ENCODE results near the gene SRC. TPM values are rescaled to one million over a fixed set of nuclear protein-coding genes. Genes with fewer than 3 reads are reported as not detected.

SRC gene
- total RNA-seq, 4 donors from 2014 or later: 21.8 to 30.9 (median 25.1) TPM

DNA sequence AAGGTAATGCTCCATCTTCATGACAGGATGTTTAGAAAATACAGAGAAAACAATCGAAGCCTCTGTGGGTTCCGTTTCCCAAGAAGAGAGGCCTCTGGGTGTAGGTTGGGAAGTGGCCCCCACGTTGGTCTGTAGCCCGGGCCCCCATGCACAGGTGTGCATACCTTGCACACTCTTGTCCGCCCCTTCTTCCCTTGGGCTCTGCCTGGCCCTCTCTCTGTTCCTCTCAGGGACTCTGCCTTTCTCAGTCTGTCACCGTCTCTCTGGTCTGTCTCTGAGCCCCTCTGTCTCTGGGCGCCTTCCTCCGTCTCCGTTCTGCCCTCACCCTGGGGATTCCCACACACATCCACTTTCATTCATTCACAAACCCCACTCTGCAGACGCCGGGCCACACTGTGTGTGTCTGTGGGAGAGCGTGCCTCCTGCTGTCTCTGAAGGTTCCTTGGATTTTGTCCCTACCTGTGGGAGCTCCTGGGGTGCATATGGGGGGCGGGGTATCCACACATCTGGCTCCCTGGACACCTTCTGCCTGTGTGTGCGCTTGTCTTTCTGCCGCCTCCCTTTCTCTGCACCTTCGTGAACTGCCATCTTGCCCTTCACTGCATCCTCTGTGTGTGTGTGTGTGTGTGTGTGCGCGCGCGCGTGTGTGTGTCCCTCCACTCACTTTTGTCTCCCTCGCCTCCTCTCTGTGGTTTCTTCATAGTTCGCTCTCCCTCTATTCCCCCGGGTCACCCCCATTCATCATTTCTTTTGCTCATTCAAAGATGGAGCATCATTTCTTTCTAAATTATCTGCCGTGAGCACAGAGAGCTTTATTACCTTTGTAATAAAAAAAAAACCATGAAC lies 75.3 kb downstream of the SRC start:
- DNase-seq (ENCODE audit: low spot score in 2 of 2): no peak
- no peak overlapping the region for H3K4me3 ChIP-seq (ENCODE audit: low read depth, poor library complexity, severe bottlenecking)
- WGBS, 2 donors: 69 to 73% methylated on average over 25 of the region's 25 CpGs
- TF ChIP-seq, protein P1, sequence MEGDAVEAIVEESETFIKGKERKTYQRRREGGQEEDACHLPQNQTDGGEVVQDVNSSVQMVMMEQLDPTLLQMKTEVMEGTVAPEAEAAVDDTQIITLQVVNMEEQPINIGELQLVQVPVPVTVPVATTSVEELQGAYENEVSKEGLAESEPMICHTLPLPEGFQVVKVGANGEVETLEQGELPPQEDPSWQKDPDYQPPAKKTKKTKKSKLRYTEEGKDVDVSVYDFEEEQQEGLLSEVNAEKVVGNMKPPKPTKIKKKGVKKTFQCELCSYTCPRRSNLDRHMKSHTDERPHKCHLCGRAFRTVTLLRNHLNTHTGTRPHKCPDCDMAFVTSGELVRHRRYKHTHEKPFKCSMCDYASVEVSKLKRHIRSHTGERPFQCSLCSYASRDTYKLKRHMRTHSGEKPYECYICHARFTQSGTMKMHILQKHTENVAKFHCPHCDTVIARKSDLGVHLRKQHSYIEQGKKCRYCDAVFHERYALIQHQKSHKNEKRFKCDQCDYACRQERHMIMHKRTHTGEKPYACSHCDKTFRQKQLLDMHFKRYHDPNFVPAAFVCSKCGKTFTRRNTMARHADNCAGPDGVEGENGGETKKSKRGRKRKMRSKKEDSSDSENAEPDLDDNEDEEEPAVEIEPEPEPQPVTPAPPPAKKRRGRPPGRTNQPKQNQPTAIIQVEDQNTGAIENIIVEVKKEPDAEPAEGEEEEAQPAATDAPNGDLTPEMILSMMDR (IDR thresholded peaks at IDR 0.05): no peak
- TF ChIP-seq POLR2A (IDR thresholded peaks at IDR 0.05): no peak
- intact Hi-C loops (cut with DNase I; ENCODE audit: low total_unique reads): no loop called here

DNA sequence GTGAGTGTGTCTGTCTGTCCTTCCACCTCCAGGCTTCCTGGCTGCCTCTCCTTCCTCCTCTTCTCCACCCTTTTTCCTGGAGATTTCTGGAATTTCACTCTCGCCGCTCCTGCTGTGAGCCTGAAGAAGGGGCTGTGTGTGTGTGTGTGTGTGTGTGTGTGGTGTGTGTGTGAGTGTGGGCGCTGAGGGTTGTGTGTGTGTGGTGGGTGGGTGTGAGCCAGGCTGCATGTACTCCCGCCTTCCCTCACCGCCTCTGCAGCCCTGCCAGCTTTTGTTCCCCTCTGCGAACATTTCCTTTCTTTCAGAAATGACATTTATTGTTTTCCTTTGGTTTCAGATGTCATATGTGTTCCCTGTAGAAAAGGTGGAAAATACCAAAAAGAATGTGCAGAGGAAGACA lies 76.0 kb downstream of the SRC start:
- 22 to 29% methylated on average over 6 of the region's 6 CpGs for WGBS, 2 donors
- TF ChIP-seq, protein P1 (IDR thresholded peaks at IDR 0.05): no peak
- TF ChIP-seq POLR2A (IDR thresholded peaks at IDR 0.05): no peak
- intact Hi-C loops (cut with DNase I; ENCODE audit: low total_unique reads): no loop called here
- DNase-seq (ENCODE audit: low spot score in 2 of 2): no peak
- no peak overlapping the region for H3K4me3 ChIP-seq (ENCODE audit: low read depth, poor library complexity, severe bottlenecking)

DNA sequence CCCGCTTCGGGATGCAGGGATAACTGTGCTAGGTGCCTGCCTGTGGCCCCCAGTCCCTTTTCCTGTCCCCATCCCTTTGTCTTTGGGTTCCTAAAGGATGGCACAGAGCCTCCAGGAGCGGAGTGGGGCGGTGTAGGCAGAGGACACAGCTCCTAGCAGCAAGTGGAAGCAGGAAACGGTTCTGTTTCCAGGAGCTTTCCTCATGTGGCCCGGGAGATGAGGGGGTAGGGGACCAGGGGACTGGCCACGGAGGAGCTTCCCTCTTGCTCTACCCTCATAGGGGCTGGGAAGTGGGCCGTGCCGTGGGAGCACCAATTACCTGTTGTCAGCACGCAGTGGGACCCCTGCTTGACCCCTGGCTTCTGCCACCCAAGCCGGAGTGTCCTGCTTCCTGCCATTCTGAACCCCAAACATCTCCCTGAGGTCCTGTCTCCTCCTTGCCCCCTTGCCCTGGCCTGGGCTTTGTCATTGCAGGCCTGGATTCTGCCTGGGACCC lies 76.9 kb downstream of the SRC start:
- no peak for DNase-seq (ENCODE audit: low spot score in 2 of 2)
- intact Hi-C loops (cut with DNase I; ENCODE audit: low total_unique reads): no loop called here
- no peak overlapping the region for H3K4me3 ChIP-seq (ENCODE audit: low read depth, poor library complexity, severe bottlenecking)
- 65 to 69% methylated on average over 11 of the region's 11 CpGs for WGBS, 2 donors
- TF ChIP-seq, protein P1 (IDR thresholded peaks at IDR 0.05): no peak
- TF ChIP-seq POLR2A (IDR thresholded peaks at IDR 0.05): no peak

DNA sequence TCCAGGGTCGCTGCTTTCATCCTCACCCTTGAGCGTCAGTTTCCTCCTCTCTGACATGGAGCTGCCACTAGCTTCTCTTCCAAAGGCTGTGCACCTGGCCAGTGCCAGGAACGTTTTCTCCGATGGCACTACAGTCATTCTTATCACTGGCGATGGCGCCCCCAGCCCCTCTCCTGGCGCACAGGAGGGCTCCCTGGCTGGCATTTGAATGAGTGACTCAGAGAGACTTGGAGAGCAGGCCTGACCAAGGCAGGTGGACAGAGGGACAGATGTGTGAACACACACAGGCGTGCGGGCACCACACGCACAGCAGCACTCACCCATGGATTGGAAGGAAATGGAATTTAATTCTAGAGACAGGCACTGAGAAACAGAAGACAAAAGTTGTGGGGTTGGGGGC lies 77.6 kb downstream of the SRC start:
- TF ChIP-seq POLR2A (IDR thresholded peaks at IDR 0.05): no peak
- TF ChIP-seq, protein P1 (IDR thresholded peaks at IDR 0.05): no peak
- no peak overlapping the region for H3K4me3 ChIP-seq (ENCODE audit: low read depth, poor library complexity, severe bottlenecking)
- no peak for DNase-seq (ENCODE audit: low spot score in 2 of 2)
- intact Hi-C loops (cut with DNase I; ENCODE audit: low total_unique reads): no loop called here
- WGBS, 2 donors: 86 to 92% methylated on average over 10 of the region's 10 CpGs

DNA sequence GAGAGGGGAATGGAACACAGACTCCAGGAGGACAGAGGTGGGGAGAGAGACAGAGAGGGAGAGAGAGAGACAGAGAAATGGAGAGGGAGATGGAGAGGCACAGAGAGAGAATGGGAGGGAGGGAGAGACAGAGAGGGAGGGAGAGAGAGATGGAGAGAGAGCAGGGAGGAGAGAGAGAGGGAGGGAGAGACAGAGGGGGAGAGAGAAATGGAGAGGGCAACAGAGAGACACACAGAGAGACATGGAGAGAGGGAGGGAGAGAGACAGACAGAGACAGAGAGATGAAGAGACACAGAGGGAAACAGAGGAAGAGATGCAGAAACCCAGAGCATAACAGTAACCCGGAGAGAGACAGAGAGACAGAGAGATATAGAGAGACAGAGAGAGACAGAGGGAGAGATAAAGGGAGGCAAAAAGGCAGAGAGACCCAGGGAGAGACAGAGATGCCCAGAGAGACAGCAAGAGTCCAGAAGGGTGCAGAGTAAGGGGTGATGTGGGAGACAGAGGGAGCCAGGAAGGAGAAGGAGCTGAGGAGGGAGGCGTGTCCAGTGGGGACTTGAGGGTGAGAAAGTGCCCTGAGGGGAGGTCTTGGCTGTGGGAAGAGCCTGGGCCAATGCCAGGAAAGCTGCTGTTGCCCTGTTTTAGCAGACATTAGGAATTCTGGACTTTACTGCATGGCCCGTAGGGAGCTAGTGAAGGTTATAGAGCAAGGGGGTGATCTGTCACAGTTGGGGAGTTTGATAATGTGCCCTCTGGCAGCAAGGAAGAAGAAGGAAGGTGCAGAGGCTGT lies 78.3 kb downstream of the SRC start:
- DNase-seq (ENCODE audit: low spot score in 2 of 2): no peak
- intact Hi-C loops (cut with DNase I; ENCODE audit: low total_unique reads): no loop called here
- TF ChIP-seq, protein P1 (IDR thresholded peaks at IDR 0.05): no peak
- TF ChIP-seq POLR2A (IDR thresholded peaks at IDR 0.05): no peak
- 84 to 87% methylated on average over 3 of the region's 3 CpGs for WGBS, 2 donors
- no peak overlapping the region for H3K4me3 ChIP-seq (ENCODE audit: low read depth, poor library complexity, severe bottlenecking)

All from lower leg skin (tissue), 4 donors.